DND-41 (cell line): ENCODE results near the gene MED22.

Experiments used
- ATAC-seq: fragments of 200-7000 bp; cut with Tn5 transposase; 3 replicates; pipeline ENCODE4 v1.9.1; 2021; ENCODE audit warnings: low read depth; ENCODE audit not compliant: insufficient read depth
- DNase-seq: peaks from one replicate; pipeline ENCODE4 v3.0.0-alpha.2; 2020
- H2AFZ ChIP-seq: 2 replicates; pipeline ENCODE4 v1.6.0; 2012; ENCODE audit warnings: low read depth, low read length
- H3K27ac ChIP-seq: 2 replicates; pipeline ENCODE4 v1.5.1; 2012; ENCODE audit warnings: low read length, inconsistent platforms
- H3K27me3 ChIP-seq: fragments of 200-600 bp; sonication (generic); 2 replicates; pipeline ENCODE4 v1.6.0; 2012; ENCODE audit warnings: low read length, mild to moderate bottlenecking, inconsistent platforms; ENCODE audit not compliant: insufficient read depth, poor library complexity
- H3K36me3 ChIP-seq: 2 replicates; pipeline ENCODE4 v1.5.1; 2012; ENCODE audit warnings: low read length, inconsistent platforms; ENCODE audit not compliant: insufficient read depth
- H3K4me1 ChIP-seq: 2 replicates; pipeline ENCODE4 v1.5.1; 2012; ENCODE audit warnings: mild to moderate bottlenecking, low read length; ENCODE audit not compliant: insufficient read depth
- H3K4me2 ChIP-seq: 2 replicates; pipeline ENCODE4 v1.6.0; 2012; ENCODE audit warnings: mild to moderate bottlenecking, moderate library complexity, low read length, inconsistent platforms; ENCODE audit not compliant: insufficient read depth
- H3K4me3 ChIP-seq, 2 experiments: fragments of 200-600 bp in 1 of 2; shearing (Covaris generic) in 1 of 2; 2 replicates each; pipeline ENCODE4 v1.5.1; 2012 to 2016; ENCODE audit warnings: inconsistent platforms in 2 of 2, low read length in 2 of 2, mild to moderate bottlenecking in 2 of 2, low read depth in 1 of 2, moderate library complexity in 1 of 2
- H3K79me2 ChIP-seq: 2 replicates; pipeline ENCODE4 v1.6.0; 2012; ENCODE audit warnings: low read length, inconsistent platforms; ENCODE audit not compliant: insufficient read depth
- H3K9ac ChIP-seq: 2 replicates; pipeline ENCODE4 v1.6.0; 2012; ENCODE audit warnings: low read depth, mild to moderate bottlenecking, inconsistent platforms, low read length, moderate library complexity
- H3K9me3 ChIP-seq: 2 replicates; pipeline ENCODE4 v1.5.1; 2012; ENCODE audit warnings: low read length, moderate library complexity, mild to moderate bottlenecking, inconsistent platforms; ENCODE audit not compliant: insufficient read depth, severe bottlenecking
- H4K20me1 ChIP-seq: 2 replicates; pipeline ENCODE4 v1.6.0; 2012; ENCODE audit warnings: low read length; ENCODE audit not compliant: insufficient read depth
- CTCF ChIP-seq: IDR thresholded peaks from 2 replicates; pipeline ENCODE4 v1.5.1; 2012; ENCODE audit warnings: borderline replicate concordance, low read length, moderate library complexity, mild to moderate bottlenecking; ENCODE audit not compliant: poor library complexity, severe bottlenecking; ENCODE audit errors: extremely low read depth
- EZH2 ChIP-seq: IDR thresholded peaks from 3 replicates; pipeline ENCODE4 v1.6.1; 2012; ENCODE audit warnings: borderline replicate concordance, low read depth, mild to moderate bottlenecking, moderate library complexity, low read length, inconsistent platforms; ENCODE audit not compliant: severe bottlenecking

The MED22 gene

GRCh38 chr9:133347515-133347984, 381 bp downstream of the MED22 start:
- Histone ChIP-seq H3K27ac (peak overlapping the region; percentile 98), H3K79me2 (peaks cover 56% of the 10 kb centered on the region), H3K36me3 (peaks cover 81% of the 10 kb centered on the region), H3K4me2 (peak overlapping the region; percentile 78), H3K4me3 (peak overlapping the region; percentile 90 to 93), H3K9me3 (no peaks in the 10 kb centered on the region), H3K27me3 (no peaks in the 10 kb centered on the region), H2AFZ (peak overlapping the region; percentile 85), H3K9ac (peak overlapping the region; percentile 91), H3K4me1 (peaks cover 37% of the 10 kb centered on the region), H4K20me1 (peaks cover 43% of the 10 kb centered on the region)
- ATAC-seq (peak; percentile 55), DNase-seq (no peak)
- TF ChIP-seq CTCF = no peak
- TF ChIP-seq EZH2 = no peak

GRCh38 chr9:133346021-133346785, 1.7 kb downstream of the MED22 start:
- H3K4me1 ChIP-seq = peaks cover 34% of the 10 kb centered on the region
- DNase-seq = no peak
- H2AFZ ChIP-seq = no peak overlapping the region
- peaks cover 81% of the 10 kb centered on the region for H3K36me3 ChIP-seq
- peaks cover 39% of the 10 kb centered on the region for H4K20me1 ChIP-seq
- H3K27ac ChIP-seq = 0 out of 2 replicates have a peak overlapping the region, but pooled peaks have one; percentile 7
- TF ChIP-seq EZH2 = no peak
- no peak for TF ChIP-seq CTCF
- H3K79me2 ChIP-seq = peaks cover 56% of the 10 kb centered on the region
- peak overlapping the region; percentile 78 for H3K4me2 ChIP-seq
- no peaks in the 10 kb centered on the region for H3K9me3 ChIP-seq
- peak overlapping the region; percentile 90 to 93; a peak in 3 of 4 replicates for H3K4me3 ChIP-seq
- H3K9ac ChIP-seq = peak overlapping the region; percentile 91
- no peaks in the 10 kb centered on the region for H3K27me3 ChIP-seq
- ATAC-seq = no peak

GRCh38 chr9:133345596-133345995, 2.3 kb downstream of the MED22 start:
- ATAC-seq (no peak), DNase-seq (no peak)
- Histone ChIP-seq H3K9ac (0 out of 2 replicates have a peak overlapping the region, but pooled peaks have one; percentile 91), H3K27ac (no peak overlapping the region), H3K4me3 (no peak overlapping the region), H3K36me3 (peaks cover 81% of the 10 kb centered on the region), H3K79me2 (peaks cover 56% of the 10 kb centered on the region), H3K4me2 (peak overlapping the region; percentile 78; the same call in 1 of the 2 replicates), H3K4me1 (peaks cover 31% of the 10 kb centered on the region), H2AFZ (no peak overlapping the region), H4K20me1 (peaks cover 36% of the 10 kb centered on the region), H3K9me3 (no peaks in the 10 kb centered on the region), H3K27me3 (no peaks in the 10 kb centered on the region)
- TF ChIP-seq EZH2 (no peak), CTCF (no peak)
